Mucosa of rectum (tissue), 2 donors: ENCODE data around the gene CDK11B.

ENCODE experiments used
- H3K27ac ChIP-seq, 2 donors: one replicate each; pipeline ENCODE4 v1.7.0; 2013; ENCODE audit warnings: inconsistent platforms in 2 of 2, low read depth in 2 of 2, low read length in 2 of 2
- H3K27me3 ChIP-seq, 2 donors: one replicate each; pipeline ENCODE4 v1.7.0; 2013; ENCODE audit warnings: low read length in 2 of 2; ENCODE audit not compliant: control insufficient read depth in 2 of 2, insufficient read depth in 2 of 2
- H3K36me3 ChIP-seq, 2 donors: one replicate each; pipeline ENCODE4 v1.7.0; 2013; ENCODE audit warnings: low read length in 2 of 2; ENCODE audit not compliant: control insufficient read depth in 2 of 2, insufficient read depth in 2 of 2
- H3K4me1 ChIP-seq, 2 donors: one replicate each; pipeline ENCODE4 v1.7.0; 2013; ENCODE audit warnings: low read length in 2 of 2, mild to moderate bottlenecking in 1 of 2; ENCODE audit not compliant: control insufficient read depth in 2 of 2, insufficient read depth in 2 of 2
- H3K4me3 ChIP-seq, 2 donors: one replicate each; pipeline ENCODE4 v1.7.0; 2013; ENCODE audit warnings: low read length in 2 of 2
- H3K9ac ChIP-seq, 2 donors: one replicate each; pipeline ENCODE4 v1.7.0; 2013; ENCODE audit warnings: low read length in 2 of 2, low read depth in 1 of 2, mild to moderate bottlenecking in 1 of 2
- H3K9me3 ChIP-seq, 2 donors: one replicate each; pipeline ENCODE4 v1.7.0; 2013; ENCODE audit warnings: low read length in 2 of 2; ENCODE audit not compliant: control insufficient read depth in 2 of 2
- donor health status: healthy.
- donor health status: Normal muscosa, but diverticular disease.

CDK11B gene

GRCh38 chr1:1614954-1615255 is 43.9 kb downstream of the CDK11B start:
- Histone ChIP-seq H3K4me1 (peaks cover 21 to 23% of the 10 kb centered on the region in 2 donors), H3K27ac (peak overlapping the region; percentile 100), H3K9me3 (no peaks in the 10 kb centered on the region), H3K36me3 (peaks cover 4% of the 10 kb centered on the region in 2 donors), H3K4me3 (peak overlapping the region; percentile 85 to 99), H3K27me3 (no peaks in the 10 kb centered on the region), H3K9ac (peak overlapping the region; percentile 44 to 100)

GRCh38 chr1:1614204-1614953 is 44.4 kb downstream of the CDK11B start:
- Histone ChIP-seq H3K36me3 (peaks cover 4% of the 10 kb centered on the region in 2 donors), H3K27ac (peak overlapping the region in 1 of 2 donors; percentile 100), H3K27me3 (no peaks in the 10 kb centered on the region), H3K9ac (peak overlapping the region; percentile 47 to 100), H3K4me1 (peaks cover 21 to 23% of the 10 kb centered on the region in 2 donors), H3K9me3 (no peaks in the 10 kb centered on the region), H3K4me3 (peak overlapping the region; percentile 85 to 99)

- peaks cover 4% of the 10 kb centered on the region in 2 donors for H3K36me3 ChIP-seq
- no peaks in the 10 kb centered on the region for H3K27me3 ChIP-seq
- H3K9ac ChIP-seq = no peak overlapping the region
- H3K4me3 ChIP-seq = peak overlapping the region; percentile 85 to 99
- H3K4me1 ChIP-seq = peaks cover 21 to 23% of the 10 kb centered on the region in 2 donors
- peak overlapping the region in 1 of 2 donors; percentile 100 for H3K27ac ChIP-seq
- H3K9me3 ChIP-seq = no peaks in the 10 kb centered on the region
Measured at GRCh38 chr1:1613509-1614082, 45.2 kb downstream of the CDK11B start.

- Histone ChIP-seq H3K9me3 (no peaks in the 10 kb centered on the region), H3K4me3 (no peak overlapping the region), H3K27me3 (no peaks in the 10 kb centered on the region), H3K27ac (no peak overlapping the region), H3K9ac (no peak overlapping the region), H3K36me3 (no peaks in the 10 kb centered on the region), H3K4me1 (peaks cover 19 to 22% of the 10 kb centered on the region in 2 donors)
Measured at GRCh38 chr1:1612104-1612400, 46.8 kb downstream of the CDK11B start.

- Histone ChIP-seq H3K9ac (no peak overlapping the region), H3K27me3 (no peaks in the 10 kb centered on the region), H3K4me1 (peaks cover 14 to 15% of the 10 kb centered on the region in 2 donors), H3K4me3 (no peak overlapping the region), H3K9me3 (no peaks in the 10 kb centered on the region), H3K27ac (no peak overlapping the region), H3K36me3 (no peaks in the 10 kb centered on the region)
Measured at GRCh38 chr1:1610796-1611195, 48.0 kb downstream of the CDK11B start.

- no peak overlapping the region for H3K9ac ChIP-seq
- H3K36me3 ChIP-seq = no peaks in the 10 kb centered on the region
- H3K27ac ChIP-seq = no peak overlapping the region
- no peak overlapping the region for H3K4me3 ChIP-seq
- no peaks in the 10 kb centered on the region for H3K27me3 ChIP-seq
- no peaks in the 10 kb centered on the region for H3K9me3 ChIP-seq
- H3K4me1 ChIP-seq = peaks cover 14% of the 10 kb centered on the region in 2 donors
Measured at GRCh38 chr1:1609822-1610485, 48.9 kb downstream of the CDK11B start.

GRCh38 chr1:1606232-1606631 is 52.6 kb downstream of the CDK11B start:
- Histone ChIP-seq H3K27ac (no peak overlapping the region), H3K36me3 (no peaks in the 10 kb centered on the region), H3K4me1 (peaks cover 0 to 4% of the 10 kb centered on the region in 2 donors), H3K4me3 (no peak overlapping the region), H3K9ac (no peak overlapping the region), H3K9me3 (no peaks in the 10 kb centered on the region), H3K27me3 (no peaks in the 10 kb centered on the region)

GRCh38 chr1:1605724-1606123 is 53.1 kb downstream of the CDK11B start:
- H3K27me3 ChIP-seq = peaks cover 3% of the 10 kb centered on the region in 2 donors

GRCh38 chr1:1605034-1605591 is 53.7 kb downstream of the CDK11B start:
- Histone ChIP-seq H3K27me3 (peaks cover 3% of the 10 kb centered on the region in 2 donors), H3K4me1 (peaks cover 3 to 9% of the 10 kb centered on the region in 2 donors), H3K27ac (no peak overlapping the region), H3K9ac (no peak overlapping the region), H3K36me3 (no peaks in the 10 kb centered on the region), H3K4me3 (no peak overlapping the region), H3K9me3 (no peaks in the 10 kb centered on the region)

More at GRCh38 chr1:1605724-1606123, 53.1 kb downstream of the CDK11B start:
- no peak overlapping the region for H3K27ac ChIP-seq
- no peaks in the 10 kb centered on the region for H3K36me3 ChIP-seq
- peaks cover 0 to 4% of the 10 kb centered on the region in 2 donors for H3K4me1 ChIP-seq
- H3K4me3 ChIP-seq = no peak overlapping the region
- no peaks in the 10 kb centered on the region for H3K9me3 ChIP-seq
- H3K9ac ChIP-seq = no peak overlapping the region

- Histone ChIP-seq H3K27ac (no peak overlapping the region), H3K4me3 (no peak overlapping the region)
Measured at GRCh38 chr1:1604374-1605033, 54.3 kb downstream of the CDK11B start.

More at GRCh38 chr1:1604374-1605033, 54.3 kb downstream of the CDK11B start:
- no peaks in the 10 kb centered on the region for H3K36me3 ChIP-seq
- peaks cover 3% of the 10 kb centered on the region in 2 donors for H3K27me3 ChIP-seq
- peaks cover 3 to 9% of the 10 kb centered on the region in 2 donors for H3K4me1 ChIP-seq
- H3K9ac ChIP-seq = no peak overlapping the region
- H3K9me3 ChIP-seq = no peaks in the 10 kb centered on the region
